NCI-H1417 treated with DMSO at 0.1 percent for 48 hours (cell line): ENCODE results near the gene PLAGL2.
"Not testable (repeated sequence)": the region's sequence is repeated elsewhere in the genome, so short reads cannot be mapped to it uniquely, and the experiment has no call there.

ENCODE experiments used
- DNase-seq: peaks from one replicate; lab custom pipeline; 2025; lab: John Stamatoyannopoulos, UW

Gene PLAGL2, protein sequence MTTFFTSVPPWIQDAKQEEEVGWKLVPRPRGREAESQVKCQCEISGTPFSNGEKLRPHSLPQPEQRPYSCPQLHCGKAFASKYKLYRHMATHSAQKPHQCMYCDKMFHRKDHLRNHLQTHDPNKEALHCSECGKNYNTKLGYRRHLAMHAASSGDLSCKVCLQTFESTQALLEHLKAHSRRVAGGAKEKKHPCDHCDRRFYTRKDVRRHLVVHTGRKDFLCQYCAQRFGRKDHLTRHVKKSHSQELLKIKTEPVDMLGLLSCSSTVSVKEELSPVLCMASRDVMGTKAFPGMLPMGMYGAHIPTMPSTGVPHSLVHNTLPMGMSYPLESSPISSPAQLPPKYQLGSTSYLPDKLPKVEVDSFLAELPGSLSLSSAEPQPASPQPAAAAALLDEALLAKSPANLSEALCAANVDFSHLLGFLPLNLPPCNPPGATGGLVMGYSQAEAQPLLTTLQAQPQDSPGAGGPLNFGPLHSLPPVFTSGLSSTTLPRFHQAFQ

DNA sequence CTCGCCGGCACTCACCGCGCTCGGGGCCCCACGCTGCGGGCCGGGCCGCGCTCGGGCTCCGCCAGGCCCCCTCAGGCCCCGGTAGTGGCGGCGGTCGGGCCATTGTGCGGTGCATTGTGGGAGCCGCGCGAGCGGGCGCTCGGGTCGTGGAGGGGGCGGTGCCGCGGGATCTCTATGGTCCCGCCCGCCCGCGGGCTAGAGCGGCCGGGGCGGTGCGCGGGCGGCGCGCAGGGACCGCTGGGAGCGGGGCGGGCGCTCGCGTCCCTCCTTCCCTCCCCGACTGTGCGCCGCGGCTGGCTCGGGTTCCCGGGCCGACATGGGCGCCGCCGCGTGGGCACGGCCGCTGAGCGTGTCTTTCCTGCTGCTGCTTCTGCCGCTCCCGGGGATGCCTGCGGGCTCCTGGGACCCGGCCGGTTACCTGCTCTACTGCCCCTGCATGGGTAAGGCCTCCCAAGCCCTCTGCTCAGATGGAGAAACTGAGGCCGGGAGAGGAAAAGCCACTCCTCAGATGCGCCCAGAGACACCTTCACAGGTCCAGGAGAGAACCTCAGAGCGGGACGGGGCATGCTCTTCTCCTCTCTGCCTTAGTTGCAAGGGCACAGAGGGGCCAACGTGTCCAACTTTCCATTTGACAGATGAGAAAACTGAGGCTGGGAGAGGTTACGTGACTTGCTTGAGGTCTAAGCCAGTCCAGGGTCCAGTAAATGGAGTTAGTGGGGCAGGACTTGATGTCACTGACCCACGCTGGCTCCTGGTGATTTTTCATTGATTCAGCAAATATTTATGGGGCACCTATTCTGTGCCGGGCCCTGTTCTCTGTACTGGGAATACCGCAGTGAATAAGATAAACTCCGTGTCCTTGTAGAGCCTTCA, at the start of gene PLAGL2, which contains the start of gene POFUT1:
Gene PLAGL2 (minus strand): TSS at position 118 of the 873 bp plus-strand sequence. CDS start 5,565 bp downstream, outside the sequence.
Gene POFUT1 (plus strand): TSS at position 255 of the 873 bp plus-strand sequence. CDS start 62 bp downstream, at position 317.
- peak; percentile 42 for DNase-seq

DNA sequence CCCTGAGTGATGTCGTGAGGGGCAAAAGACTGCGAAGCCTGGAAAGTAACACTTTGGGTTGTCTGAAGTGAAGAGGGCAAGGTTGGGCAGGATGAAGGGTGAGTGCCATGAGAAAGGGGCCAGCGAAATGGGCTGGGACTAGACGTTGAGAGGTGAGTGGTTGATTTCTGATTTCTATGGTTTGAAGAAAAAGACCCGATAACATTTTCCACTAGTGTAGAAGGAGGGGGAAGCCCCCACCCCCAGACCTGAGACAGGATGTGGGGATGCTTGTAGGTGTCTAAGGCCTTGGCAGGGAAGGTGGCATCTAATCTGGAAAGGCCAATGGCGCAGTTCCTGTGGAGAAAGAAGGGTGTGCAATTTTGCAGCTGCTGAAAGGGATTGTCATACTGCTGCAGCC, 44.6 kb upstream of the PLAGL2 start:
- DNase-seq, result no peak

DNA sequence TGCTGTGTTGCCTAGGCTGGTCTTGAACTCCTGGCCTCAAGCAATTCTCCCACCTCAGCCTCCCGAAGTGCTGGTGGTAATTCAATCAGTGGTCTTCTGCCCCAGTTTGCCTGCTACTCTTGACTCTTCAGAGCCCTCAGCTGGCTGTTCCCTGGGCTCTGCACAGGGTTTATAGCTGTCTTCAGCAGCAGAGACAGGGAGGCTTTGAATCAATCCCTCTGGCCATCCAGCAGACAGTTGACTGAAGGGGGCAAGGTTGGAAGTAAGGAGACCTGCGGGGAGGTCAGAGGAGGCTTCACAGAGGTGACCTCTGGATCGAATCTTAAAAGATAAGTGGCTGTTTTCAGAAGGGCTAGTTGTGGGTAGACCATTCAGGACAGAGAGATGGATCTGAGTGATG, 43.9 kb upstream of the PLAGL2 start:
- DNase-seq, result no peak

DNA sequence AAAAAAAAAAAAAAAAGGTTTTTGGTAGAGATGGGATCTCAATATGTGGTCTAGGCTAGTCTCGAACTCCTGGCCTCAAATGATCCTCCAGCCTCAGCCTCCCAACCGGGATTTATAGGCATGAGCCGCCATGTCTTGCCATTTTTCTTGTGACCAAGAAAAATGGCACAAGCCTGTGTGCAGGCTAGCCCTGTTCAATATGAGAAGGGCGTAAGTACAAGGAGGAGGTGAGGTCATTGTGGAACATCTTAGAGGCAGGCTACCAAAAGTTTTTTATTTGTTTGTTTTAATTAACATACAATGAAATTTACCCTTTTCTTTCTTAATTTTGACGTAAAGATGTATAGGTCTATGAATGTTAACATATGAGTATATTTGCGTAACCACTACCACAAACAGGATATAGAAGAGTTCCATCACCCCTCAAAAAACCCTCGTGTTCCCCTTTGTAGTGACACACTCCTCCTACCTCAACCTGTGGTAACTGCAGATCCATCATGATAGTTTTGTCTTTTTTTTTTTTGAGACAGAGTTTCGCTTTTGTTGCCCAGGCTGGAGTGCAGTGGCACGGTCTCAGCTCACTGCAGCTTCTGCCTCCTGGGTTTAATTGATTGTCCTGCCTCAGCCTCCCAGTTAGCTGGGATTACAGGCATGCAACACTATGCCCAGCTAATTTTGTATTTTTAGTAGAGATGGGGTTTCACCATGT, 41.6 kb upstream of the PLAGL2 start:
- DNase-seq, result no peak

DNA sequence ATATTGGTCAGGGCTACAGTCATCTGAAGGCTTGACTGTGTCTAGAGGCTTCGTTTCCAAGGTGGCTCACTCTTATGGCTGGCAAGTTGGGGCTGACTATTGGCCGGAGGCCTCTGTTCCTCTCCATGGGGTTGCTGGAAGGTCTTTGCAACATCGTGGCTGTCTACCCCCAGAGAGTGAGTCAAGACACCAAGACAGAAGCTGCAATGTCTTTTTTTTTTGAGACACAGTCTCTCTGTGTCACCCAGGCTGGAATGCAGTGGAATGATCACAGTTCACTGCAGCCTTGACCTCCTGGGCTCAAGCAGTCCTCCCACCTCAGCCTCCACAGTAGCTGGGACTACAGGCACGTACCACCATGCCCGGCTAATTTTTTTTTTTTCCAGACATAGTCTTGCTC, 40.5 kb upstream of the PLAGL2 start:
- DNase-seq, result no peak

DNA sequence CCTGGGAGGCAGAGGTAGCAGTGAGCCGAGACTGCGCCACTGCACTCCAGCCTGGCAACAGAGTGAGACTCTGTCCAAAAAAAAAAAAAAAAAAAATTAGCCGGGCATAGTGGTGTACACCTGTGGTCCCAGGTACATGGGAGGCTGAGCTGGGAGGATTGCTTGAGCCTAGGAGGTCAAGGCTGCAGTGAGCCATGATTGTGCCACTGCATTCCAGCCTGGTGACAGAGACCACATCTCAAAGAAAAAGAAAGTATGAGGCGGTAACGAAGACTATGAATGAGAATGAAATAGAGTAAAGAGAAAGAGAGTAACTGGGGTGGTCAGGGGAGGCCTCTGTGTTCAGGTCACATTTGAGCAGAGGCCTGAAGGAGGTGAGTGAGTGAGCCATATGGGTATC, 38.7 kb upstream of the PLAGL2 start:
- DNase-seq, result not testable (repeated sequence)

DNA sequence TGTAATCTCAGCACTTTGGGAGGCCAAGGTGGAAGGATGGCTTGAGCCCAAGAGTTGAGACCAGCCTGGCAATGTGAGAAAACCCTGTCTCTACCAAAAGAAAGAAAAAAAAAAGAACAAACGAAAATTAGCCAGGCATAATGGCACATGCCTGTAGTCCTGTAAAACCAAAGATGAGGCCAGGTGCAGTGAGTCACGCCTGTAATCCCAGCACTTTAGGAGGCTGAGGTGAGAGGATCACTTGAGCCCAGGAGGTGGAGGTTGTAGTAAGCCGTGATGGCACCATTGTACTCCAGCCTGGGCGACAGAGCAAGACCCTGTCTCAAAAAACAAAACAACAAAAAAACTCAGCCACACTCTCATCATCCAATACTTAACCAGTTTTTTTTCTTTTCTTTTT, 37.4 kb upstream of the PLAGL2 start:
- no peak for DNase-seq

DNA sequence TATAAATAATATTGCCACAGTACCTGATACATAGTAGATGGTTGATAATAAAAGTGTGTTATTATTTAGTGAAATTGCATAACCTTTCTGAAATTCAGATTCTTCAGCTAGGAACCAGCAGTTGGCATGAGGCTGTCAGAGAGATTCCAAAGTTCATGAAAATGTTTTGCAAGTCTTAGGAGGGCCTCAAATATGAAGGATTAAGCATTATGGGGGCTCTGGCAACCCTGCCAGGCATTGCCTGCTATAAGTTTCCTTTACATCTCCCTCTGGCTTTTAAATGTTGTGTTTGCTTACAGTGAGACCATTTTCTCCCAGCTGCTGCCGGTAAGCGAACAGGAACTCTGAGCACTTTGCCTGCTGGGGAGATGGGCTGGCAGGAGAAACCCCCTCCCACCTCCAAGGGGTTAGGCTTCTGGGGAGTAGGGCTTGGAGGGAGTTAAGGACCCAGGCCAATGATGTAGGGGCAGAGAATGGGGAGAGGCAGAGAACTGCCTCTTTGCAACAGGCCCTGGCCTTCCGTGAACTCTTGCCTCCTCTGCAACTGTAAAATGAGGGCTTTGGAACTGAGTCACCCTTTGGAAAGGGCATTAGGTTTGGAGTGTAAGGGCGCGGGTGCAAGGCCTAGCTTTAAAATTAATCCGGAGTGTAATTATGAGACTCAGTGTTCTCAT, 36.7 kb upstream of the PLAGL2 start:
- no peak for DNase-seq

DNA sequence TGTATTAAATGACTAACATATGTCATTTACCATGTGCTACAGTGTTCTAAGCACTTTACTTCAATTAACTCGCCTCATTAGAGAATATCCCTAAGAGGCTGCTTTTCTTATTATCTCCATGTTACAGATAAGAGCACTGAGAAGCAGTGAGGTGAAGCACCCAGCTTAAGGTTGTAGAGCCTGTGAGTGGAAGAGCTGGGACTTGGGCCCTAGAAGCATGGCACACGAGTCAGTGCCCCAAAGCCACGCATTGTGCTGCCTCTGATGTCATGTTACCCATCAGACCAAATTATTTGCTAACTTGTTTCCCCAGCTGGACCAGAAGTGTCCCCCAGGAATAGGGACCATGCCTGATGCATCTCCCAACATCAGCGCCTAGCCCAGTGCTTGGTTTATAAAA, 34.3 kb upstream of the PLAGL2 start:
- no peak for DNase-seq

DNA sequence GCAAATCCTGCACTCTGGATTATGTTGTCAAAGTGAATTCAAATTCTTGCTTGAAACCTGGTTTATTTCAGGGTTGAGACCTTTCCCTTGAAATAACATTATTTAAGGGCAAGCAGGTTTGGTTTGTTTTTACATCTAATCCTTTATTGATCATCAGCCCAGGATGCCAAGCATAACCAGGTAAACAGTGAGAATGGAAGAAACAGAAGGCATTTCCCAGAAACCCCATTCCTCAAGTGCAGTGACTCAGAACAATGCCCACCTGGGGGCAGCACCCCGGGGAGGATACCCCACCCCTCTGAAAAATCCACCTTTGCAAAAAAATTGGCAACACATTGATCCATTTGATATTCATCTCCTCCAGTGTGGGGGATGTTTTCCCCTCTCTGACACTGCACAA, 32.7 kb upstream of the PLAGL2 start:
- no peak for DNase-seq

DNA sequence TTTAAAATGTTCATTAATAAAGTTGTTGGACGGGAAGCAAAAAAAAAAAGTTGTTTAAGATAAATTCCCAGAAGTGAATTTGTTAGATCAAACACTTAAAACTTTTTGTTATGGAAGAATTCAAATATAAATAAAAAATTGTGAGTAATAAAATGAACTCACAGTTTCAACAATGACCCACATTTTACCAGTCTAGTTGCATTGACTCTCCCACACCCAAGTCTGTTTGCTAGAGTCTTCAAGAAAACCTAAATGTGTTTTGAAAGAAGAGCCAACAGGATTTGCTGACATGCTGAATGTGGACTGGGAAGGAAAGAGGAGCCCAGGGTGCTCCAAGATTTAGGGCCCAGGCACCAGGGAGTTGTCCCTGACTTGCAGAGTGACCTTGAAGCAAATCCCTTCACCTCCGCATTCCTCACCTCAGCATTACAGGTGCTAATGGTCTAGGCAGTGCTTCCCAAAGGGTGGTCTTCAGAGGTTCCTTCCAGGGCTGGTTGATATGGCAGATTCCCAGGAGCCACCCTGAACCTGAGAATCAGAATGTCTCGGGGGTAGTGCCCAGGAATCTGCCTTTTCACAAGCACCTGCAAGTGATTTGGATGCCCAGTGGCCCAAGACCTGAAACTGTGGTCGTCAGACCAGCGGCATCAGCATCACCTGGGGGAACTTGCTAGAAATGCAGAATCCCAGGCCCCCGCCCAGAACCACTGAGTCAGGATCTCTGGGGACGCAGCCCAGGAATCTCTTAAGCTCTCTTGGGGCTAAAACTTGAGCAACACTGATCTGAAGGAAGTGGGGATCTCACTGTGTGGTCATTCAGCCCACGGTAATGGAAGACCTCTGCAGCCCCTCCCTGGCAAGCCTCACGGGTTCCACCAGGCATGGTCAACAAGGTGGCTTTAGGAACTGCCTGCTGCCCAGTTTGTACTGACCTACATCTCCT, 31.2 kb upstream of the PLAGL2 start:
- DNase-seq, result no peak

DNA sequence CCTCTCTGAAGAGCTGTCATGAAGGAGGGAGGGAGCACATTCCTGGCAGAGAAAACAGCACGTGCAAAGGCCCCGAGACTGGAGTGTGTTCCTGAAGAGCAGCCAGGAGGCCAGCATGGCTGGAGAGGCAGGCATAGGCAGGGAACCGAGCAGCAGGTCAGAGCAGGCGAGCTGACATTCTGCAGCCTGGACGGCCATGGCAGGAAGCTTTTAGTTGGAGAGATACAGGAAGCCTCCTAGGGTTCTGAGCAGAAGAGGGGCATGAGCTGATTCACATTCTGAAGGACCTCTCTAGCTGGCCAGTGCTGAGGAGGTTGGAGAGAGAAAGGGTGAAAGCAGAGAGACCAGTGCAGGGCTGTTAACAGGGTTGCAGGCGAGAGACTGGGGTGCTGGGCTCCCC, 29.9 kb upstream of the PLAGL2 start:
- DNase-seq, result no peak

DNA sequence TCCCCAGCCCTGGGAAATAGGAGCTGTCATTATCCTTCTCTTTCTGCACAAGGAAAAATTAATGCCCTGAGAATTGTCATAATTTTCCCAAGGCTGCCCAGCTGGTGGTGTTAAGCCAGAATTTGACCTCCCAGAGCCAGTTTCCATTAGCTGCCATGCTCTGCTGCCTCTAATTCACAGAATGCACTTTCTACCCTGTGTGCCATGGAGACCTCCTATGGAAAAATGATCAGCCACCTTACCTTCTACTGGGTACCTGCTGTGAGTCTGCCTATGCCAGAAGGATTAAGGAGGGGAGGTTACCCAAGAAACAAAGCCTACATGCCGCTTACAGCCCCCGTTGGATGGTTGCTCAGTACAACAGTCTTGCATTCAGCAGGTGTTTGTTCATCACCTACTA, 29.3 kb upstream of the PLAGL2 start:
- DNase-seq, result no peak

DNA sequence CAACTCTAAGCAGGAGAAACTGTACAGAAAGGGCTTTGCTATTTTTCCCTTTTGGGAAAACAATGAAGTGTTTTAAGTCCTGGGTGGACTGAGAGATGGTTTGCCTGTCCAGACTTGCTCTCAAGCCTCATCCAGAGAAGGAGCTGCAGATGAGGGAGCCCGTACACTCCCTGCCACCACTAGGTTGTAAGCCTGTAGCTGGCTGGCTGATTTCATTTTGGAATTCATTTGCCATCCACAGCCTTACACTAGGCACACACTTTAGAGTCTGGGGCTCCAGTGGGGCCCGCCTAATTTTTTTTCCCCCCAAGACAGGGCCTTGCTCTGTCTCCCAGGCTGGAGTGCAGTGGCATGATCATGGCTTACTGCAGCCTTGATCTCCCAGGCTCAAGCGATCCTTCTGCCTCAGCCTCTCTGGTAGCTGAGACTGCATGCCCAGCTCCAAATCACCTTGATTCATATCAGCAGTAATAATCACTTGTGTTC, 28.5 kb upstream of the PLAGL2 start:
- no peak for DNase-seq

DNA sequence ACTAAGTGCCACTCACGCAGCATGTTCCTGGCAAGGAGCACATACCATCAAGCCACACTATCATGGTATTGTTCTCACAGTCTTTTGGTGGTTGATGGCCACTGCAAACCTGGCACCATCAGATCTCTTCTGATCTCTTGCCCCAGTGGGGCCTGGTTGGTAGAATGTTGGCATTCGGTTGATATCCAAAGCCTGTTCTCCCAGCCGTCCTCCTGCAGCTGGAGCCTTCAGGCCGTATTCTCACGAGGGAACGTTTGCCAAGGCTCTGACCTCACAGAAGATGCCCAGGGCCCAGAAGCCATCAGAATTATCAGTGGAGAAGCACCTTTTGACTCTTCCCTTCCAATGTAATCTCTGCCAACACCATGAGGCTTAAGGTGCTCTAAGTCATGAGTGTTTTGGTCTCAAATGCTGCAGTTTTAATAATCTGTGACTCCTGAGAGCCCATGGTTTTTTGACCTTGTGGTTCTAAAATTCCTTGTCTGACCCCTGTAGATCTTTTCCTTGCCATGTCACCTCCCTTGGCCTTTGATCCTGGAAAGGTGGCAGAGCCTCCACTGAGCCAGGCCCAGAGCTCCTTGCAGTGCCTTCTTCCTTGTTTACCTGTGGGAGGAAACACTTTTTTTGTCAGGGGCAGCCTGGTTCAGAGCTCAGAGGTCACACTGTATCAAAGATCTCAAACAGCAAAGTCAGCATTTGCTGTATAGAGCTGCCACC, 27.9 kb upstream of the PLAGL2 start:
- no peak for DNase-seq

DNA sequence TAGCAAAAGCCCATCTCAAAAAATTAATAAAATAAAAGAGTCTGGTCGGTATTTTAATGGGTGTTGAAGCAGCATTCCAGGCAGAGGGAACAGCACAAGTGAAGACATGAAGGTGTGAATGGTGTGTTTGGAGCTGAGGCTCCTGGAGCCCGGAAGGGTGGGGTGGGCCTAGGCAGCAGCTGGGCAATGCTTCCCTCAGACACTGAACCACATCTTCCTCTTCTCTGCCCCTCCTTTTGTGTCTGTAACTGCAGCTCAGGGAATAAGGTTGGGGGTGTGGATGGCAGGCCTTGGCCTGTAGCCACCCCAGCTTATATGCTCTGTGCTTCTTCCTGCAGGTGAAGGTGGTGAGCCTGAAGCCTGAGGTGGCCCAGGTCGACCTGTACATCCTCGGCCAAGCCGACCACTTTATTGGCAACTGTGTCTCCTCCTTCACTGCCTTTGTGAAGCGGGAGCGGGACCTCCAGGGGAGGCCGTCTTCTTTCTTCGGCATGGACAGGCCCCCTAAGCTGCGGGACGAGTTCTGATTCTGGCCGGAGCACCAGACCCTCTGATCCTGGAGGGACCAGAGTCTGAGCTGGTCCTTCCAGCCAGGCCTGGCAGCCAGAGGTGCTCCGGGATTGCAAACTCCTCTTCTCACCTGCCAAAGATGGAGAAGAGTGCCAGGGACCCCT, 26.7 kb upstream of the PLAGL2 start:
- DNase-seq, result no peak

DNA sequence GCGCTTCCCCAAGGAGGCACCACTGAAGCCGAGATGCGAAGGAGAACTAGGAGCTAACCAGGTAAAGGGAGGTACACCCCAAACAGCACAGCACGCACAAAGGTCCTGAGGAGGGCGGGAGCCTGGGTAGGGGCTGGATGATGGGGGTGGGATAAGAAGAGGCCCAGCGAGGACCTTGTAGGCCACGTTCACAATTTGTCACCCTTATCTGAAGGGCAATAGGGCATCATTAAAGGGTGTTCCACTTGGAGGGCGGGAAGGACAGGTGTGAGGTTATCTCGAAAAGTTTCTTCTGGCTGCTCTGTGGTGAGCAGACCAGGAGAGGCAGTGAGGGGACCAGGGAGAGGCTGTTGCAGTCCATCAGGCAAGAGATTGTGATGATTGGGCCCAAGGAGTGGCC, 25.7 kb upstream of the PLAGL2 start:
- DNase-seq, result no peak

DNA sequence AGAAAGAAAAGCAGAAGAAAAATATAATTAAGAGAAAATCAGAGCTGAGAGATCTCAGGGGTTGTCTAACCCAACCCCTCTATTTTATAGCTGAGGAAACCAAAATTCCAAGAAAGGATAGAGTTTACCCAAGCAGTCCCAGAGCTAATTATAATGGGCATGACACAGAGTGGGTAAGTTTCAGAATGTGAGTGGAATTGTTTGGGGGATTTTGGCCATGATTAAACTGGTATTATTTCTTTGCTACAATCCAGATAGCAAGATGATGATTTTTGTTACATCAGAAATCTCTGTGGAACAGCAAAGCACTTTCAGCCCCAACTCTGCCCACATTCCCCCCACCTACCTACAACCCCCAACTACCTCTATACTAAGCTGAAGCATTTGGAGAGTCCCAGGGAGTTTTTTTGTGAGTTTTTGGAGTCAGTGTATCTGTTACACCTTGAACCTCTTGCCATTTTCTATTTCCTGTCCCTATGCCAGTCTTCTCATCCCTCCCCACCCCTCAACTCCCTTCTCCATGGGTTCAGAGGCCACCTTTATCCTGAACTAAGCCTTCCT, 24.9 kb upstream of the PLAGL2 start:
- no peak for DNase-seq

DNA sequence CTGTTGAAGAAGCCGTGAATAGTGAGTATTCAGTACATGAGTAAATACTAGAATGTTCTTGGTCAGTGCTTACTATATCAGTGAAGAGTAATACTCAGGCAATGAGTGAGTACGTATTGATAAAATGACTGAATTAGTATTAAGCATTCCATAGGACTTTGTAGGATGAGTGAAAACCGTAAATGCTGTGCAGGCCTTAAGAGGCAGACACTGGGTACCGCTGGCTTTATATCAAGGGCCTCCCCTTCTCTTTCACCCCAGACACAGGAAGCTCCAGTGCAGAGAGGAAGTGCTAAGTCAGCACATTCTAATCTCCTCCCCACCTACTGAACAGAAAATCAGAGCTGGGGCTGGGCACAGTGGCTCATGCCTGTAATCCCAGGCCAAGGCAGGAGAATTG, 24.3 kb upstream of the PLAGL2 start:
- no peak for DNase-seq
